Measurements from ENCODE around the gene H2AZ2.
"Not testable (repeated sequence)": the region's sequence is repeated elsewhere in the genome, so short reads cannot be mapped to it uniquely, and the experiment has no call there.

The H2AZ2 gene

DNA sequence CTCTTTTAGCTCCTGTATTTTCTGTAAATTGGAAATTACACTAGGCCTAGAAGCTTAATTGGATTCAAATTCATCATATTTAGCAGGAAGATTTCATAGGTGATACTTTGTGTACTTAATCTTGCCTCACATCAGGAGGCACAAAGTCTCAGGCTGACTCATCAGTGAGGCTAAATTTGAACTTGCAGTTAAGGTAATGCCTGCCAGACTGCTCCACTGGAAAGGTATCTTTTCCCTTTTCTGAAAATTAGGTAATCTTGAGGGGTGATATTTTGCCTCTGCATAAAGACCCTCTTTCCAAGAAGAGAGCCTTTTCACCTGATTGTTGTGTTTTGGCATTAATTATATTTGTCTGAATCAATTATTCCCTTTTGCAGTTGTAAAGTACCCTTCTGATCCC lies 36.8 kb downstream of the H2AZ2 start:
- no peak for DNase-seq

DNA sequence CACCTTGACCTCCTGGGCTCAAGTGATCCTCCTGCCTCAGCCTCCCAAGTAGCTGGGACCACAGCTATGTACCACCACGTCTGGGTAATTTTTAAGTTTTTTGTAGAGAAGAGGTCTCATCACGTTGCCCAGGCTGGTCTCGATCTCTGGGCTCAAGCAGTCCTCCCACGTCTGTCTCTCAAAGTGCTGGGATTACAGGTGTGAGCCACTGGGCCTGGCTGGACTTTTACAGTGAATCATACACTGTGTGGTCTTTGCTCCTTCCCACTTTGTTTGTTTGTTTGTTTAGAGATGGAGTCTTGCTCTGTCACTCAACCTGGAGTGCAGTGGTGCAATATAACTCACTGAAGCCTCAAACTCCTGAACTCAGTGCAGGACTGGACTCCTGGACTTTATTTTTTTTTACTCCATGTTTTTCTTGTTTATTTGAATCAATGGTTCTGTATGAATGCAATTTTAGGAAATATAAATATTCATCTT lies 38.9 kb downstream of the H2AZ2 start:
- DNase-seq, result no peak

DNA sequence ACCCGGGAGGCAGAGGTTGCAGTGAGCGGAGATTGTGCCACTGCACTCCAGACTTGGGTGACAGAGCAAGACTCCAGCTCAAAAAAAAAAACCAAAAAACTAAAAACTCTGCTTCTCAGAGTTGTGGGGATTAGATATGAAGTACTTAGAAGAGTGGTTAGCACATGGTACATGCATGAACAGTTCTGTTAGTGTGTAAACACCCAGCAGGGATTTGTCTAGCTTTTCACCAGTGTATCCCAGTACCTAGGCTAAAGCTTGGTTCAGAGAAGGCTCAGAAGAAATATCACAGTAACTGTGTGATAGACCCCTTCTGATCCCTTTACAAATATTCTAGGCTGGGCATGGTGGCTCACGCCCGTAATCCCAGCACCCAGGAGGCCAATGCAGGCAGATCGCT lies 41.9 kb downstream of the H2AZ2 start:
- DNase-seq, result no peak

DNA sequence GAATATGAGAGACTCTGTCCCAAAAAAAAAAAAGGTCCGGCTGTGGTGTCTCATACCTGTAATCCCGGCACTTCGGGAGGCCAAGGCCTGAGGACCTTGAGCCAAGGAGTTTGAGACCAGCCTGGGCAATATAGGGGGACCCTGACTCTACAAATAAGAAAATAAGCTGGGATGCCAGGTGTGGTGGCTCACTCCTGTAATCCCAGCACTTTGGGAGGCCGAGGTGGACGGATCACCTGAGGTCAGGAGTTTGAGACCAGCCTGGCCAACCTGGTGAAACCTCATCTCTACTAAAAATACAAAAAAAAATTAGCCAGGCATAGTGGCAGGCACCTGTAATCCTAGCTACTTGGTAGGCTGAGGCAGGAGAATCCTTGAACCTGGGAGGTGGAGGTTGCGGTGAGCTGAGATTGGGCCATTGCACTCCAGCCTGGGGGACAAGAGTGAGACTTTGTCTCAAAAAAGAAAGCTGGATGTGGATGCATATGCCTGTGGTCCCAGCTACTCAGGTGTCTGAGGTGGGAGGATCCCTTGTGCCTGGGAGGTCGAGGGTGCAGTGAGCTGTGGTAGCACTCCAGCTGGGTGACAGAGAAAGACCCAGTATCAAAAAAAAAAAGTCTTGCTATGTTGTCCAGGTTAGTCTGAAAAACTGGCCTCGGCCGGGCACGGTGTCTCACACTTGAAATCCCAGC lies 43.9 kb downstream of the H2AZ2 start:
- not testable (repeated sequence) for DNase-seq

DNA sequence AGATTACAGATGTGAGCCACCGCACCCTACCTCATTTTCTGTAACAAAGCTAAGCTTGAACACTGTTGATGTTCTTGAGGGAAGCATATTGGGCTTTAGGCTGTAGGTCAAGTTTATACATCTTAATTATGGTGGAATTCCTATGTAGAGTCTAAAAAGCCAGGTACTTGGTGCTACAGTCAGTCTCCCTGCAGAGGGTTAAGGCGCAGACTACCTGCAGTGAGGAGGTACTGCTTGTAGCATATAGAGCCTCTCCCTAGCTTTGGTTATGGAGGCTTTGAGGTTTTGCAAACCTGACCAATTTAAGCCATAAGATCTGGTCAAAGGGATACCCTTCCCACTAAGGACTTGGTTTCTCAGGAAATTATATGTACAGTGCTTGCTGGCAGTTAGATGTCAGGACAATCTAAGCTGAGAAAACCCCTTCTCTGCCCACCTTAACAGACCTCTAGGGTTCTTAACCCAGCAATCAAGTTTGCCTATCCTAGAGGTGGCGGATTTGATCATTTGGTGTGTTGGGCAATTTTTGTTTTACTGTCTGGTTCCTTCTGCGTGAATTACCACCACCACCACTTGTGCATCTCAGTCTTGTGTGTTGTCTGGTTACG lies 45.4 kb downstream of the H2AZ2 start:
- DNase-seq, result no peak

DNA sequence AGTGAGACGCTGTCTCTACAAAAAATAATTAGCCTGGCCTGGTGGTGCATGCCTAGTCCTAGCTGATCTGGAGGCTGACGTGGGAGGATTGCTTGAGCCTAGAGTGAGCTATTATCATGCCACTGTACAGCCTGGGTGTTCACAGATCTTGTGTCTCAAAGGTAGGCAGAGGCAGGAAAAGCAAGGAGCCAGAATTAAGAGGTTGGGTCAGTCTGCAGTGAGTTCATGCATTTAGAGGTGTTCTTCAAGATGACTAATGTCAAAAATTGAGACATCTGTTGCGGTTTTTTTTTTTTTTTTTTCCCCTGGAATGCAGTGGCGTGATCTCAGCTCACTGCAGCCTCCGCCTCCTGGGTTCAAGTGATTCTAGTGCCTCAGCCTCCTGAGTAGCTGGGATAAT lies 46.0 kb downstream of the H2AZ2 start:
- DNase-seq, result no peak

DNA sequence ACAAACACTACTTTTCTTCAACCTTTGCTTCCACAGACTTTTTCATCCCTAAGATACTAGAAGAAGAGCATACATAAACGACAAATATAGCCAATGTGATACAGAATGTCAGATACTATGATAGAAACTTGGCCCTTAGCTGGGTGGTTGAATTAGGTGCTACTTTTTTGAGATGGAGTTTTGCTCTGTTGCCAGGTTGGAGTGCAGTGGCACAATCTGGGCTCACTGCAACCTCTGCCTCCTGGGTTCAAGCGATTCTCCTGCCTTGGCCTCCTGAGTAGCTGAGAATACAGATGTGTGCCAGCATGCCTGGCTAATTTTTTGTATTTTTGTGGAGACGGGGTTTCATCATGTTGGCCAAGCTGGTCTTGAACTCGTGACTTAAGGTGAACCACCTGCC lies 47.9 kb downstream of the H2AZ2 start:
- no peak for DNase-seq

DNA sequence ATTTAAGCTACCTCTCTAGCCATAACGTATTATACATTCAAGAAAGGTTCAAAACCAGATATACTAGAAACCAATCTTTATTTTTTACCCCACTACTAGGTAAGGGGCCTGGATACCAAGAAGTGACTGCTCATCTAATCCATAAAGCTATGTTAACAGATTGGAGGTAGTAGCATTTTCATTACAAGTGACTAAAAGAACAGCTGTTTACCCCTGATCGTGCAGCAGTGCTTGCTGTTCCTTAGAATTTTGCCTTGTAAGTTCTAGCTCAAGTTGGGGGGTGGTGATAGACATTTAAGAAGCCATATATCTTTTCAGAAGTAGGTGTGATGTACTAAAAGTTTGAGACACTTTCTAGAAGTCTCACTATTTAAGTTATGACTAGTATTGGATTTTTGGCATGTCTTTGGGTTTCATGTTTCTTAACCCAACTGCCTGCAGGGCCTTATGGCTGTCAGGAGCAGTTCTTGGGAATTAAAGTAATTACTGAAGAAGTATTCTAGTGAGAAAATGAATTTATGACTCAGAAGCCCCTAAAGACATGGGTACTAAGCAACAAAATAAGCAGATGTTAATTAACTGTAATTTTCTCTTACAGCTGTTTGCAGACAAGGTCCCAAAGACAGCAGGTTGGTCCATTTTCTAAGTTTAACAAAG lies 49.1 kb downstream of the H2AZ2 start:
- DNase-seq, result no peak

DNA sequence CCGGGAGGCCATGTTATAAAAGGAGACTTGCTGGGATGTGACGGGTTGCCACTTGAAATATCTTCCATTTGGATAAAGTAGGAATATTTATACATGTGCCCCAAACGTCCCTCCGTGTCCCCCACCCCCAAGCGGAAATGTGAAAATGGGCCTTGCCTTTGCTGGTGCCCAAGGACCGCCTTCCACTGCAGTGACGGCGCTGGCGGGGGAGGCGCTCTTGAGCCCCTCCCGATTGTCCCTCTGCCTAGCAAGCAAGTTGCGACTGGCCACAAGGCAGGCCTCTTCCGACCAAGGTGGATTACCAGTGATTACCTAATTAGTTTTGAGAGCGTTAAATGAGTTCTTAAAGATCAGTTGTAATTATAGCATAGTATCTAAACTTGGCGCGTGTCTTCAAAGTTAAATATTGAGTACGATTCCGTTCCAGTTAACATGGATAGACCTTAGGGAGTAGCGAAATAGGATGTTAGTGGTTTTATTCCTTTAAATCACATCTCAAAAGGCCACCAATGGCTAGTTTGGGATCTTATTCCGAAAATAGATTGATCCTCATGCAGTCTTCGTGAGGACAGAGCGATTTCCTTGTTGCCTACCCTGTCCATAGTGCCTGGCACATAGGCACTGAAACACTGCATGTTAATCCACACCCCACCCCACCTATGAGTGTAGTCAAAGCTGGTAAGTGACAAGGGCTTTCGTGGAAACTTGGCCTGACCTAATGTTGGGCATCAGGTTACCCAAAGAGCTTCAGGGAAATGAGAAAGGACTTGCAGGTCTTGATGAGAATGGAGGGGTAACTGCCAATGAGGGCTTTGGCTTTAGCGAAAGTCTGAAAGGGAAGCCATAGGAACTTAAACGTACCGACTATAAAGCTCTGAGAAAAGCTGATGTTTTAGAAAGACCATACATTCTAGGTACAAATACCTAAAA lies 50.3 kb downstream of the H2AZ2 start:
- no peak for DNase-seq

DNA sequence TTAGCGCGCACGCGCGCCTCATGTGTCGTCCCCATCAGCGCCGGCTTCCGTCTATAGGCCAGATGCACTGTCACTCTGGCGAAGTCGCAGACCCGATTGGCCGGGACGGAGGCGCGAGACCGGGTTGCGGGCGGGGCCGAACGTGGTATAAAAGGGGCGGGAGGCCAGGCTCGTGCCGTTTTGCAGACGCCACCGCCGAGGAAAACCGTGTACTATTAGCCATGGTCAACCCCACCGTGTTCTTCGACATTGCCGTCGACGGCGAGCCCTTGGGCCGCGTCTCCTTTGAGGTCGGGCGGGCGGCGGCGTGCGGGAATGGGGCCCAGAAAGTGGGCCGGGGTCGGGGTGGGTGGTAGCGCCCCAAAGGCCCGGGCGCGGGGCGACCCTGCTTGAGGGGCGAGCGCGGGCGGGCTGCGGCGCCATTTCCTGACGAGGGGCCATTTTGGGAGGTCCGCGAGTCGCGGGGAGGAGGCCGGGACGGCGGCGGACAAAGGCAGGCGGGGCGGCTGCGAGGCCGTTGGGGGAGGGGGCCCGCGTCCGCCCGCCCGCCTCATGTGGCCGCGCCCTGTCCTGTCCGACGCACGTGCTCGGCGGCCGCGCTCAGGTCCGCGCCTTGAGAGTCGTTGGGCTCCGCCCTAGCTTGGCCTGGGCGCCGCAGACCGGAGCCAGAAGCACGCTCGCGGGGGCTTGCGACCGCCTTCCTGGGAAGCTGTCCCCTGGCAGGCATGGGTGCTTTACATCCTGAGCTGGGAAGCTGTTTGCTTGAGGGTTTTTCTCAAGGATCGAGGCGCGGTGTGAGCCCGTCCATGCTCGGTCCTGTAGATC lies 51.2 kb downstream of the H2AZ2 start, which contains the start of gene PPIA:
TSS of gene PPIA (plus strand) at position 178 of the 825 bp plus-strand sequence. CDS start at position 222, 44 bp downstream.
- peak; percentile 54 for DNase-seq

DNA sequence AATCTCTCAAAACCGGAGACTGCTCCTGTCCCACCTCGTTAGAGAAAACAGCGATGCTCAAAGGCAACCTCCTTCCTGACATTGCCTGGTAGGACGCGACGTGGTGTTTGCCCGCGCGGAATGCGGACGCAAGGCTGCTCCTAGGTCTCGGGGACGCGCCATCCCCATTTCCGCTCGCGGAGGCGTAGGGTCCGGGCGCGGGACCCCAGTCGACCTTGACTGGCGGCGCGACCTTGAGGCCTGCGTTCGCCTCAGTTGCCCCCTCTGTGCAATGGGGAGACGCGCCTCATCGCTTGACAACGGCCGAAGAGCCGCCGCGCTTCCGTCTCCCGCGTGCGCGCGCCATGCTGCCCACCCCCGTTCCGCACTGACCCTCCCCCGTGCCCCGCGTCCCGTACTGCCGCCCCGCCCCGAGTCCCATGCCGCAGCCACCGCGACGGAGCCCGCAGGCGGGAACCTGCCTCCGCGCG lies 51.8 kb downstream of the H2AZ2 start:
- no peak for DNase-seq

DNA sequence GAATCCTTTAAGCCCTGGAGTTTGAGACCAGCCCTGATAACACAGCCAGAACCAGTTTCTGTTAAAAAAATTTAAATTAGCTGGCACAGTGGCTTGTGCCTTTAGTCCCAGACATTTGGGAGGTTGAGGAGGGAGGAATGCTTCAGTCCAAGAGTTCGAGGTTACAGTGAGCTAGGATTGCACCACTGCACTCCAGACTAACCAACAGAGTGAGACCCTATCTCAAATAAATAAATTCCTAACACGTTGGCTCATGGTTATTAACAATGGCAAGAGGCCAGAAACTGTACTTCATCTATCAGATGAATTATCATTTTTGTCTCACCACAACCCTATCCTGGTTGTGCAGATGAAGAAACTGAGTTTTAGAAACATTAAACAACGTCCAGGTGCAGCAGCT lies 53.6 kb downstream of the H2AZ2 start:
- DNase-seq, result no peak

DNA sequence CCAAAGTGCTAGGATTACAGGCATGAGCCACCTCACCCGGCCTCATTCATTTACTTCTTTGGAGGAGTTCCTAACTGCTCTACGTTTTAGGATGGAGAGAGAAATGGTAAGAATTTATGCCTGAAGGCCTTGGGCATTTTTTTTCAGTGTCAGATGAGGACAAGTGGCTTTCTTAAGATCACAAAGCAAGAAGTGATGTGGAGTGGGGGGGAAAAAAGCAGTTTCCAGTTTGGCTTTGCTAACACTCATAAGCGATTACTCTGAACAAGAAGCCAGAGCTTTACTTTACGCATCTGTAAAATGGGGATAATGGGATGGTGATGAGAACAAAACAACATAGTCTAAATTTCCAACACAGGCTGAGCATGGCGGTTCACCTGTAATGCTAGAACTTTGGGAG lies 54.0 kb downstream of the H2AZ2 start:
- DNase-seq, result no peak

DNA sequence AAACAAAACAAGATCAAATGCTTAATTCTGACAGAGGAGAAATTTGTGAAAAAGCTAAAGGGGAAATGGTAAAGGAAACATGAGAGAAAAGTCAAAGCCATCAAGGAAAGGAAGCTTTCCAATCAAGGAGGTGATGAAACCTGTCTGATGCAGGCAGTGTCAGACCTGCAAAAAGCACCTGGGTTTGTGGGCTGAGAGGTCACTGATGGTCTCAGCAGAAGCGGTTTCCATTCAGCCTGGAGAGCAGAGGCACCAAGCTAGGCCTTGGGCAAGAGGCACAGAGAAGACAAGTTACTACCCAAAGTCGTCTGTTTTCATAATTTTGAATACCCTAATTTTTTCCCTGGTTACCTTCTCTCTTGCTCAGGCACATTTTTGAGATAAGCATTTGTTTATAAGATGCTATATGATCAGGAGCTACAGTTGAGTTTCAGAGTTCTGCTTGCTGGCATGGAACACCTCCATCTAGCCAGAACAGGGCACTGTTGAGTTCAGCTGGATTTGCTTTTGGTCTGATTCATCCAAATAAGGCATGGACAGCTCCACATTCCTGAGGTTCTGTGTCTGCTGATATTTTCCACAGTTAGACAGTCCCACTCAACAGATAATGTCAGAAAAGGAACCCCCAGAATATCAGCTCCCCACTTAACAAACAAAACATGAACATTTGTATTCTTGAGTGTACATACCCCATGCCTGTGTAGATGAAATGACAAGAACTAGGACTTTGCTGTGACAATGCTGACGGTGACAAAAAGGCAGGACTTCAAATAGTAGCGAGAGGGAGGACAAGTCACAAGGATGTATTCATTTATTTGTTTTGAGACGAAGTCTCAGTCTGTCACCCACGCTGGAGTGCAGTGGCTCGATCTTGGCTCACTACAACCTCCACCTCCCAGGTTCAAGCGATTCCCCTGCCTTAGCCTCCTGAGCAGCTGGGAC lies 56.3 kb downstream of the H2AZ2 start:
- no peak for DNase-seq

DNA sequence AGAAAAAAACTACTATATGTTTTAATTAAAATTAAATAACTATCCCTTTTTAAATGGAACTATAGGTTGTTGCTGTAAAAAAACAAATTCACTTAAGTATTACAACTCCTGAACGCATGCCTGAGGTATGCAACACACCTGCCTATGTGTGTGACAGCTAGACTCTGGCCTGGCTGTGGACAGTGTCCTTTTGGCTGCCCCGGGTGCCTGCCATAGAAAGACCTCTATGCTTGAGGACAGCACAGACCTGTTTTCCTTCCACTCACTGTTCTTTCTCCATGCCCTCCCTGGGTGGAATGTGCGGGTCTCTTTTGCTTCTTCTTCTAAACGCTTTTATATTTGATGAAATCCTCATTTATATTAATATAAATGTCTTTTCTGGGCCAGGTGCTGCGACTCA lies 57.9 kb downstream of the H2AZ2 start:
- no peak for DNase-seq

DNA sequence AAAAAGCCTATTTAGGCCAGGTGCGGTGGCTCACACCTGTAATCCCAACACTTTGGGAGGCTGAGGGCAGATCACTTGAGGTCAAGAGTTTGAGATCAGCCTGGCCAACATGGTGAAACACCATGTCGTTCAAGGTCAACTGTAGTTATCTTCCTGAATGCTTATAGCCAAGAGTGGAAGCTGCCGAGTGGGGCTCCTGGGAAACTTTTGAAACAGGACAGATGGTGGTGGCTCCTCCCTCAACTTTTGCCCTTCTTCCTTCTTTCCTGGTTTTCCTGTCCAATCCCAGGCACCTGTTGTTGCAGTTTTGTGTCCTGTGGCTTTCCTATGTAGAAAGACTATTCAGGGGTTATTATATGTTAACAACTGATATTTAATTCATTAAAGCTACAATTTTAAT lies 60.1 kb downstream of the H2AZ2 start:
- no peak for DNase-seq

DNA sequence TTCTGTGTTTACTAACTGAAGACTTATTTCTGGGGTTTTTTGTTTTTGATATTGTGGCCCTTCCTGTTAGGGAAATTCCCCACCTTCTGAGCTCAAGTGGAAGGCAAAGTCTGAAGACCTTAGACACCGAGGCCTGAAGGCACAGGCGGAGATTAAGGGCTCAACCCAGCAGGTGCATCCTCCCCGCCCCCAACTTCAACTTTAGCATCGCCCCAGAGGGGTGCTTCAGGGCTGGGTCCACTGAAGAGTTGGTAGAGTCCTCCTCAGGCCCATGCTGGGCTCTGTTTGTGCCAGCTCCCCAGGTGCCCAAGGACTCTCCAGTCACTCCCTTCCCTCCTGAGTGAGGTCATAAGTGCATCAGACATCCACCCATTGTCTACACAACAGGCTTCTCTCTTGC lies 60.8 kb downstream of the H2AZ2 start:
- no peak for DNase-seq

DNA sequence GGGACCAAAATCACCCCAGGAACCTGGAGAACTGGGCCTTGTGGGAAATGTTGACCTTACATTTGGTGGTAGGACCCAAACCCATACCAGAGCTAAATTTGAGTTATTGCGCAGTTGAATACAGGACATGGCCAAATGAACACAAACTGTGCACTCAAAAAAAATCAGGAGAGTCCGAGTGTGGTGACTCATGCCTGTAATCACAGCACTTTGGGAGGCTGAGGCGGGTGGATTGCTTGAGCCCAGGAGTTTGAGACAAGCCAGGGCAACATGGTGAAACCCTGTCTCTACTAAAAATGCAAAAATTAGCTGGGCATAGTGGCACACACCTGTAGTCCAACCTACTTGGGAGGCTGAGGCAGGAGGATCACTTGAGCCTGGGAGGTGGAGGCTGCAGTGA lies 62.7 kb downstream of the H2AZ2 start:
- DNase-seq, result not testable (repeated sequence)

DNA sequence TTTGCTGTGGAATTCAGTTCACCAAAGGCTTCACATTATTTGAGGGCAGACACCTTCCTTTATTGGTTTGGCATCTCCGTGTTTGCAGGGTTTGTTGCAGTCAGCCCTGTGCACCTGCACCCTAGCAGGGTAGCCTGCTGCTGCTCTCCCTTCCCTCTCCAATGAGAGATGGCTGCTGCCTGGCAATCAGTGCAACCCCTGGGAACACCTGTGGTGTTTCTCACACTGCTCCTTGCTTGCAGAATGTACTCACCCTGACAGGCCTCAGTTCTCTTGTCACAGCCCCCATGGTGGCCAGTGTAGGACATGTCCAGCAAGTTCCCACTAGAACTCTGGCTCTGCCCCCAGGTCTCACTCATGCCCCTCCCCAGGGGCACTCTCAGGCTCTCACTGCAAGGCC lies 63.5 kb downstream of the H2AZ2 start:
- no peak for DNase-seq

DNA sequence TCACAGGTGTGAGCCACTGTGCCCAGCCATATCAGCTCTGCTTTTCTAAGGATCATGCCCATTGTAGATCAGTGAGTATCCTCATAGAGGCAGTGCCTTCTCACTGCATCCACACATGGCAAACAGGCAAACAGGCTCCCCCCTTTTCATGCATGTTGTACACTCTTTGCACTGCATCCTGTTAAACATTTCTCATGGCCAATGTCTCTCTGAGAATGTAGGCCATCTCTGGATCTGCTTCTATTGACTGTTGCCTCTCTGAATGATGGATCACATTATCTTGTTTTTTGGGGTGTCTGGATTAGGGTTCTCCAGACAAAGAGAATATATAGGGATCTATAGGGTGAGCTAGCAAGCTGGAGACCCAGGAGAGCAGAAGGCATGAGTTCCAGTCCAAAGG lies 64.5 kb downstream of the H2AZ2 start:
- no peak for DNase-seq

DNA sequence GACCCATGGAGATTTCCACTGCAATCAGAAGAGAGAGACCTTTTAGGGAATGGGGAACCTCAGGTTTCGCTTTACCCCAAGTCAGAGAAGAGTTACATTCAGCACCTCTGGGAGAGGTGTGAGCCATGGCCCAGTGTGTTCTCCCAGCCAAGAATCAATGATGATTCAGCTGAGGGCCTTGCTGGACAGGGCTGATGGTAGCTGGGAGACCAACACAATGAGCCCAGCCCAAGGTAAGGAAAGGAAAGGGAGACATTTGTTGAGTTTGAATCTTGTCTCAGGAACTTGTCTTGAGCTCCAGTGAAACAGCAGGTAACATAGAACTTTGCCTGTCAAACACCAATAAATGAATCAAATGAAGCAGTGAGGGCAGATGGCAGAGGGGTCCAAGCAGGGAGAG lies 65.4 kb downstream of the H2AZ2 start:
- DNase-seq, result no peak
